HL-60 (cell line): ENCODE measurements around the gene ALG6.

Source experiments
- GABPA ChIP-seq: IDR thresholded peaks from 2 replicates; pipeline ENCODE4 v1.6.1; 2012; ENCODE audit warnings: low read depth
- POLR2AphosphoS5 ChIP-seq: IDR thresholded peaks from 2 replicates; pipeline ENCODE4 v1.6.1; 2012; ENCODE audit warnings: low read depth
- SPI1 ChIP-seq: IDR thresholded peaks from 2 replicates; pipeline ENCODE4 v1.6.1; 2012; ENCODE audit warnings: low read depth, mild to moderate bottlenecking, borderline replicate concordance
- TF ChIP-seq, protein P1 (sequence below): IDR thresholded peaks from one replicate; pipeline ENCODE4 v1.5.1; 2011; ENCODE audit warnings: low read length, control low read depth, inconsistent platforms; ENCODE audit not compliant: insufficient read depth
- TF ChIP-seq, protein P2 (sequence below): IDR thresholded peaks from 2 replicates; pipeline ENCODE4 v1.6.1; 2012; ENCODE audit warnings: low read depth; ENCODE audit not compliant: insufficient replicate concordance

DNA sequence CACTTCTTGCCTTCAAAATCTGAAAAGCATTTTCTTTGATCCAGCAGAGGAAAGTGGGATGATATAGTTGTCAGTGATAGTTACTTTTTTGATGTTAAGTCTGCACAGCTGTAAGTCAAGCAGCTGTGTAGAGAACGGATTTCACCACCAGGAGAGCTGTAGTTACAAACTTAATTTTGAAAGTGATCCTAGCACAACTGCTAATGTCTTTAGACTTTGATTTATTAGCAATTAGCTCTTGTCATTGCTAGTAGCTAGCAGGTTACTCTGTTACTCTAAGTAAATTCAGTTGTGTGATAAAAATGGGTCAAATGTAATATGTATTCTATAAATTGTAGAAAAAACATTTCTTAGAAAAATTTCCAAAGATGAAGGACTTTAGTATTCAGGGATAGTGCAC lies 46.0 kb downstream of the ALG6 start:
- TF ChIP-seq GABPA = no peak
- no peak for TF ChIP-seq POLR2AphosphoS5
- TF ChIP-seq, protein P1, sequence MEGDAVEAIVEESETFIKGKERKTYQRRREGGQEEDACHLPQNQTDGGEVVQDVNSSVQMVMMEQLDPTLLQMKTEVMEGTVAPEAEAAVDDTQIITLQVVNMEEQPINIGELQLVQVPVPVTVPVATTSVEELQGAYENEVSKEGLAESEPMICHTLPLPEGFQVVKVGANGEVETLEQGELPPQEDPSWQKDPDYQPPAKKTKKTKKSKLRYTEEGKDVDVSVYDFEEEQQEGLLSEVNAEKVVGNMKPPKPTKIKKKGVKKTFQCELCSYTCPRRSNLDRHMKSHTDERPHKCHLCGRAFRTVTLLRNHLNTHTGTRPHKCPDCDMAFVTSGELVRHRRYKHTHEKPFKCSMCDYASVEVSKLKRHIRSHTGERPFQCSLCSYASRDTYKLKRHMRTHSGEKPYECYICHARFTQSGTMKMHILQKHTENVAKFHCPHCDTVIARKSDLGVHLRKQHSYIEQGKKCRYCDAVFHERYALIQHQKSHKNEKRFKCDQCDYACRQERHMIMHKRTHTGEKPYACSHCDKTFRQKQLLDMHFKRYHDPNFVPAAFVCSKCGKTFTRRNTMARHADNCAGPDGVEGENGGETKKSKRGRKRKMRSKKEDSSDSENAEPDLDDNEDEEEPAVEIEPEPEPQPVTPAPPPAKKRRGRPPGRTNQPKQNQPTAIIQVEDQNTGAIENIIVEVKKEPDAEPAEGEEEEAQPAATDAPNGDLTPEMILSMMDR = no peak
- TF ChIP-seq, protein P2, sequence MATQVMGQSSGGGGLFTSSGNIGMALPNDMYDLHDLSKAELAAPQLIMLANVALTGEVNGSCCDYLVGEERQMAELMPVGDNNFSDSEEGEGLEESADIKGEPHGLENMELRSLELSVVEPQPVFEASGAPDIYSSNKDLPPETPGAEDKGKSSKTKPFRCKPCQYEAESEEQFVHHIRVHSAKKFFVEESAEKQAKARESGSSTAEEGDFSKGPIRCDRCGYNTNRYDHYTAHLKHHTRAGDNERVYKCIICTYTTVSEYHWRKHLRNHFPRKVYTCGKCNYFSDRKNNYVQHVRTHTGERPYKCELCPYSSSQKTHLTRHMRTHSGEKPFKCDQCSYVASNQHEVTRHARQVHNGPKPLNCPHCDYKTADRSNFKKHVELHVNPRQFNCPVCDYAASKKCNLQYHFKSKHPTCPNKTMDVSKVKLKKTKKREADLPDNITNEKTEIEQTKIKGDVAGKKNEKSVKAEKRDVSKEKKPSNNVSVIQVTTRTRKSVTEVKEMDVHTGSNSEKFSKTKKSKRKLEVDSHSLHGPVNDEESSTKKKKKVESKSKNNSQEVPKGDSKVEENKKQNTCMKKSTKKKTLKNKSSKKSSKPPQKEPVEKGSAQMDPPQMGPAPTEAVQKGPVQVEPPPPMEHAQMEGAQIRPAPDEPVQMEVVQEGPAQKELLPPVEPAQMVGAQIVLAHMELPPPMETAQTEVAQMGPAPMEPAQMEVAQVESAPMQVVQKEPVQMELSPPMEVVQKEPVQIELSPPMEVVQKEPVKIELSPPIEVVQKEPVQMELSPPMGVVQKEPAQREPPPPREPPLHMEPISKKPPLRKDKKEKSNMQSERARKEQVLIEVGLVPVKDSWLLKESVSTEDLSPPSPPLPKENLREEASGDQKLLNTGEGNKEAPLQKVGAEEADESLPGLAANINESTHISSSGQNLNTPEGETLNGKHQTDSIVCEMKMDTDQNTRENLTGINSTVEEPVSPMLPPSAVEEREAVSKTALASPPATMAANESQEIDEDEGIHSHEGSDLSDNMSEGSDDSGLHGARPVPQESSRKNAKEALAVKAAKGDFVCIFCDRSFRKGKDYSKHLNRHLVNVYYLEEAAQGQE = no peak
- no peak for TF ChIP-seq SPI1
